ENCODE results near the gene ADAM22. TPM values are rescaled to one million over a fixed set of nuclear protein-coding genes. Genes with fewer than 3 reads are reported as not detected.

ADAM22 gene
- total and polyA plus RNA-seq, 2 donors (not counting 1 experiment from before 2014, with no cell fraction given): 0.30 to 1.8 TPM

DNA sequence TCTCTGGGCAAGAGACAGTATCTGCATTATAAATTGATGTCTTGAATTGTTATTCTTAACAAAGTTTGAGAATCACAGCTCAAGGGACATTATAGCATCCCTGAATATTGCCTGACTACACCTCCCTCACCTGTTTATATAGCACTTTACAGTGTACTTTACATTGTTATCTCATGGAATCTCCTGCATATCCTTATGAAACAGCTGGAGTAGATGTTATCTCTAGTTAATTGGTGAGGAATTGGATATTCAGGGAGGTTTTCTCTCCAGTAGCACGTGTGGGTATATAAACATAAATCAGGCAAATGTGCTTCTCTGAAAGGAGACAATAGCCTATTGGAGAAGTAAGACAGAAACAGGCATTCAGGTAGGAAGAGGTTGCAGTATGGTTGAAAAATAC, 168.6 kb downstream of the ADAM22 start:
- H3K36me3 ChIP-seq (replicated peaks in 1 of 2; ENCODE audit: control extremely low read depth in 1 of 2, control insufficient read depth in 1 of 2, extremely low read depth in 1 of 2, insufficient read depth in 2 of 2, low read length in 1 of 2): no peaks in the 10 kb centered on the region

DNA sequence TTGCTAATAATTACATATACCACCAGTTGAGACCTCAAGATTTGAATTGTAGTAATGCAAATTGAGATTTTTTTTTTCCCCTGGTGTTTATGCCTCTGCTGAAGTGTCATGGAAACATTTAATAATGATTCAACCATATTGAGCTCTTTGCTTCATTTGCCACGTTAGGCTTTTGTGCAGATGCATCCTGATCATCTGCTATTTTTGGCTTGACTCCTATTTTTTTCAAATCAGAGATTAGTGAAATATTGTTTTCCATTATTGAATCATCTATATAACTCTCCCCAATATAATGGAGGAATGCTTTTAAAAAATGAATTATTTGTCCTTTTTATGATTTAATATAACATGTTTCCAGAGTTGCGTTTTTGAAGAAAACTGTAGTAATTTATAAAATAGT, 170.7 kb downstream of the ADAM22 start:
- no peak overlapping the region for H3K4me2 ChIP-seq (replicated peaks; ENCODE audit: low read depth, low read length, poor library complexity, severe bottlenecking)
- ATAC-seq (ENCODE audit: low read depth) (no peak), DNase-seq (no peak)
- Mint-ChIP-seq H3K4me1 (no peaks in the 10 kb centered on the region), H3K27me3 (no peaks in the 10 kb centered on the region), H3K4me3 (no peak overlapping the region), H3K27ac (no peak overlapping the region), H3K9me3 (ENCODE audit: insufficient read depth) (no peaks in the 10 kb centered on the region)
- H4K20me1 ChIP-seq (ENCODE audit: control insufficient read depth, insufficient read depth, low read length, poor library complexity, severe bottlenecking): no peaks in the 10 kb centered on the region
- TF ChIP-seq, protein P1, sequence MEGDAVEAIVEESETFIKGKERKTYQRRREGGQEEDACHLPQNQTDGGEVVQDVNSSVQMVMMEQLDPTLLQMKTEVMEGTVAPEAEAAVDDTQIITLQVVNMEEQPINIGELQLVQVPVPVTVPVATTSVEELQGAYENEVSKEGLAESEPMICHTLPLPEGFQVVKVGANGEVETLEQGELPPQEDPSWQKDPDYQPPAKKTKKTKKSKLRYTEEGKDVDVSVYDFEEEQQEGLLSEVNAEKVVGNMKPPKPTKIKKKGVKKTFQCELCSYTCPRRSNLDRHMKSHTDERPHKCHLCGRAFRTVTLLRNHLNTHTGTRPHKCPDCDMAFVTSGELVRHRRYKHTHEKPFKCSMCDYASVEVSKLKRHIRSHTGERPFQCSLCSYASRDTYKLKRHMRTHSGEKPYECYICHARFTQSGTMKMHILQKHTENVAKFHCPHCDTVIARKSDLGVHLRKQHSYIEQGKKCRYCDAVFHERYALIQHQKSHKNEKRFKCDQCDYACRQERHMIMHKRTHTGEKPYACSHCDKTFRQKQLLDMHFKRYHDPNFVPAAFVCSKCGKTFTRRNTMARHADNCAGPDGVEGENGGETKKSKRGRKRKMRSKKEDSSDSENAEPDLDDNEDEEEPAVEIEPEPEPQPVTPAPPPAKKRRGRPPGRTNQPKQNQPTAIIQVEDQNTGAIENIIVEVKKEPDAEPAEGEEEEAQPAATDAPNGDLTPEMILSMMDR (IDR thresholded peaks at IDR 0.05): no peak
- no peak for TF ChIP-seq EZH2 (IDR thresholded peaks at IDR 0.05; ENCODE audit: borderline replicate concordance, insufficient read depth, low read depth, low read length, poor library complexity, severe bottlenecking)
- intact Hi-C loops (cut with micrococcal nuclease): no loop called here
- H3K4me3 ChIP-seq (ENCODE audit: control extremely low read depth in 1 of 5, extremely low read depth in 1 of 5, insufficient read depth in 1 of 5, low read depth in 2 of 5, low read length in 4 of 5): no peak overlapping the region
- no peak overlapping the region for H3K9ac ChIP-seq (ENCODE audit: low read length)
- ChIA-PET CTCF (no interaction called here), POLR2A (no interaction called here)
- H3K36me3 ChIP-seq (replicated peaks in 1 of 2; ENCODE audit: control extremely low read depth in 1 of 2, control insufficient read depth in 1 of 2, extremely low read depth in 1 of 2, insufficient read depth in 2 of 2, low read length in 1 of 2): no peaks in the 10 kb centered on the region
- H3K4me1 ChIP-seq (ENCODE audit: control insufficient read depth in 2 of 2, insufficient read depth in 2 of 2, low read length in 2 of 2): no peaks in the 10 kb centered on the region
- no peaks in the 10 kb centered on the region for H3K9me3 ChIP-seq (ENCODE audit: control extremely low read depth in 1 of 3, control insufficient read depth in 2 of 3, insufficient read depth in 1 of 3, low read length in 2 of 3)
- H3K27me3 ChIP-seq (replicated peaks in 1 of 4; ENCODE audit: control extremely low read depth in 1 of 4, control insufficient read depth in 3 of 4, insufficient read depth in 4 of 4, low read length in 3 of 4): no peaks in the 10 kb centered on the region
- H3K27ac ChIP-seq (ENCODE audit: low read length in 2 of 2): no peak overlapping the region
- no peak overlapping the region for H2AFZ ChIP-seq (ENCODE audit: insufficient read depth, low read depth, low read length, poor library complexity, severe bottlenecking)
- WGBS (ENCODE audit: insufficient coverage): no CpG with 5 or more reads among the region's 2 CpGs
- no peaks in the 10 kb centered on the region for H3K79me2 ChIP-seq (ENCODE audit: control insufficient read depth, insufficient read depth, low read length)

More for the DNA sequence above, 168.6 kb downstream of the ADAM22 start:
- TF ChIP-seq EZH2 (IDR thresholded peaks at IDR 0.05; ENCODE audit: borderline replicate concordance, insufficient read depth, low read depth, low read length, poor library complexity, severe bottlenecking): no peak
- TF ChIP-seq, protein P1 (IDR thresholded peaks at IDR 0.05): no peak
- Histone ChIP-seq H3K4me2 (replicated peaks; ENCODE audit: low read depth, low read length, poor library complexity, severe bottlenecking) (no peak overlapping the region), H3K9ac (ENCODE audit: low read length) (no peak overlapping the region), H3K79me2 (ENCODE audit: control insufficient read depth, insufficient read depth, low read length) (no peaks in the 10 kb centered on the region), H3K4me3 (ENCODE audit: control extremely low read depth in 1 of 5, extremely low read depth in 1 of 5, insufficient read depth in 1 of 5, low read depth in 2 of 5, low read length in 4 of 5) (no peak overlapping the region), H3K27me3 (replicated peaks in 1 of 4; ENCODE audit: control extremely low read depth in 1 of 4, control insufficient read depth in 3 of 4, insufficient read depth in 4 of 4, low read length in 3 of 4) (no peaks in the 10 kb centered on the region), H3K4me1 (ENCODE audit: control insufficient read depth in 2 of 2, insufficient read depth in 2 of 2, low read length in 2 of 2) (no peaks in the 10 kb centered on the region), H3K27ac (ENCODE audit: low read length in 2 of 2) (no peak overlapping the region), H3K9me3 (ENCODE audit: control extremely low read depth in 1 of 3, control insufficient read depth in 2 of 3, insufficient read depth in 1 of 3, low read length in 2 of 3) (no peaks in the 10 kb centered on the region), H4K20me1 (ENCODE audit: control insufficient read depth, insufficient read depth, low read length, poor library complexity, severe bottlenecking) (no peaks in the 10 kb centered on the region), H2AFZ (ENCODE audit: insufficient read depth, low read depth, low read length, poor library complexity, severe bottlenecking) (no peak overlapping the region)
- POLR2A ChIA-PET: no interaction called here
- ATAC-seq (ENCODE audit: low read depth) (no peak), DNase-seq (no peak)
- 80% methylated on average over 1 of the region's 1 CpG for WGBS (ENCODE audit: insufficient coverage)
- Mint-ChIP-seq H3K4me1 (no peaks in the 10 kb centered on the region), H3K9me3 (ENCODE audit: insufficient read depth) (no peaks in the 10 kb centered on the region), H3K27me3 (no peaks in the 10 kb centered on the region), H3K27ac (no peak overlapping the region), H3K4me3 (no peak overlapping the region)
- CTCF ChIA-PET: no interaction called here
- intact Hi-C loops (cut with micrococcal nuclease): no loop called here
